ENCODE measurements around the gene ZNF566. TPM values are rescaled to one million over a fixed set of nuclear protein-coding genes. Genes with fewer than 3 reads are reported as not detected.

ZNF566 gene
- total and polyA plus RNA-seq, 2 of the 13 experiments (the other 11 are each of a cell fraction or from before 2014, with no cell fraction given): 4.8 to 13.7 TPM

- no peak for ATAC-seq
- no TSS peak for BruUV-seq (replicated peaks)
- WGBS (ENCODE audit: low lambda C conversion rate): 79% methylated on average over 5 of the region's 5 CpGs
- ChIA-PET CTCF (ENCODE audit: low intra/inter-chr PET ratio, low total read pairs) (no interaction called here), POLR2A (no interaction called here)
- DNase-seq (ENCODE audit: low spot score): no peak
- H3K27ac ChIP-seq (ENCODE audit: extremely low read length, insufficient read depth, low read length): no peak overlapping the region
- peaks cover 0 to 13% of the 10 kb centered on the region in 2 experiments; a peak in 1 of 5 replicates for H3K36me3 ChIP-seq (replicated peaks in 1 of 2; ENCODE audit: control insufficient read depth in 1 of 2, insufficient read depth in 2 of 2, low read length in 2 of 2)
- H4K20me1 ChIP-seq (ENCODE audit: insufficient read depth, low read length): no peaks in the 10 kb centered on the region
- intact Hi-C loops (cut with micrococcal nuclease; ENCODE audit: unreplicated experiment) (no loop called here), in situ Hi-C loops (cut with HindIII; ENCODE audit: extremely low pct_ligation_motif_present, low pct_unique_long_range_greater_than_20kb) (no loop called here)
- no peak for TF ChIP-seq MAFK (conservative IDR thresholded peaks at IDR 0.05 in 1 of 2, IDR thresholded peaks at IDR 0.05 in 1 of 2; ENCODE audit: low read length in 2 of 2)
- TF ChIP-seq IRF2 (CRISPR knock-in tag; IDR thresholded peaks at IDR 0.05): no peak
- TF ChIP-seq PITX1 (CRISPR knock-in tag; IDR thresholded peaks at IDR 0.05): no peak
- TF ChIP-seq ONECUT2 (CRISPR knock-in tag; IDR thresholded peaks at IDR 0.05): no peak
- no peak for TF ChIP-seq RNF219 (CRISPR knock-in tag; IDR thresholded peaks at IDR 0.05)
- TF ChIP-seq DRAP1 (CRISPR knock-in tag; IDR thresholded peaks at IDR 0.05): no peak
- TF ChIP-seq ZHX1 (CRISPR knock-in tag; IDR thresholded peaks at IDR 0.05; ENCODE audit: low read depth): no peak
- no peak for TF ChIP-seq ZNF24 (IDR thresholded peaks at IDR 0.05)
- no peak for TF ChIP-seq ZNF749 (CRISPR knock-in tag; IDR thresholded peaks at IDR 0.05; ENCODE audit: borderline replicate concordance)
- TF ChIP-seq ZNF484 (CRISPR knock-in tag; IDR thresholded peaks at IDR 0.05; ENCODE audit: borderline replicate concordance, low read depth): no peak
- peaks cover 6% of the 10 kb centered on the region; the same call in 1 of the 2 replicates for H3K9me3 ChIP-seq (ENCODE audit: low read length)
- no peaks in the 10 kb centered on the region for H3K4me1 ChIP-seq (ENCODE audit: insufficient read depth, low read length)
- H3K4me3 ChIP-seq (replicated peaks in 1 of 3; ENCODE audit: insufficient read depth in 1 of 3, low read depth in 2 of 3, low read length in 3 of 3): no peak overlapping the region
- H3K4me2 ChIP-seq (ENCODE audit: low read depth, low read length): no peak overlapping the region
- peaks cover 3% of the 10 kb centered on the region for H3K79me2 ChIP-seq (ENCODE audit: insufficient read depth, low read length)
- no peak for FAIRE-seq
- no peak overlapping the region for H3K9ac ChIP-seq (ENCODE audit: insufficient read depth, low read depth, low read length)
- H3K27me3 ChIP-seq (ENCODE audit: control insufficient read depth in 1 of 2, insufficient read depth in 2 of 2, low read length in 2 of 2): no peaks in the 10 kb centered on the region
- H2AFZ ChIP-seq (ENCODE audit: low read length): no peak overlapping the region
Measured at GRCh38 chr19:36409841-36410240, 79.5 kb downstream of the ZNF566 start.
